ENCODE measurements around the gene RNF144B.

GRCh38 chr6:18352001-18352400, 35.1 kb upstream of the RNF144B start:
- TF ChIP-seq, protein P1, sequence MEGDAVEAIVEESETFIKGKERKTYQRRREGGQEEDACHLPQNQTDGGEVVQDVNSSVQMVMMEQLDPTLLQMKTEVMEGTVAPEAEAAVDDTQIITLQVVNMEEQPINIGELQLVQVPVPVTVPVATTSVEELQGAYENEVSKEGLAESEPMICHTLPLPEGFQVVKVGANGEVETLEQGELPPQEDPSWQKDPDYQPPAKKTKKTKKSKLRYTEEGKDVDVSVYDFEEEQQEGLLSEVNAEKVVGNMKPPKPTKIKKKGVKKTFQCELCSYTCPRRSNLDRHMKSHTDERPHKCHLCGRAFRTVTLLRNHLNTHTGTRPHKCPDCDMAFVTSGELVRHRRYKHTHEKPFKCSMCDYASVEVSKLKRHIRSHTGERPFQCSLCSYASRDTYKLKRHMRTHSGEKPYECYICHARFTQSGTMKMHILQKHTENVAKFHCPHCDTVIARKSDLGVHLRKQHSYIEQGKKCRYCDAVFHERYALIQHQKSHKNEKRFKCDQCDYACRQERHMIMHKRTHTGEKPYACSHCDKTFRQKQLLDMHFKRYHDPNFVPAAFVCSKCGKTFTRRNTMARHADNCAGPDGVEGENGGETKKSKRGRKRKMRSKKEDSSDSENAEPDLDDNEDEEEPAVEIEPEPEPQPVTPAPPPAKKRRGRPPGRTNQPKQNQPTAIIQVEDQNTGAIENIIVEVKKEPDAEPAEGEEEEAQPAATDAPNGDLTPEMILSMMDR (conservative IDR thresholded peaks at IDR 0.05 in 1 of 2, IDR thresholded peaks at IDR 0.05 in 1 of 2; ENCODE audit: low read depth in 1 of 2, low read length in 2 of 2), result no peak
- TF ChIP-seq EZH2 (IDR thresholded peaks at IDR 0.05; ENCODE audit: low read length, missing control alignments), result no peak

Measured in fibroblast of lung (primary cell).